IMR-90 (cell line): ENCODE data around the gene MDC1. TPM values are rescaled to one million over a fixed set of nuclear protein-coding genes. Genes with fewer than 3 reads are reported as not detected.

Experiments used
- ATAC-seq: fragments of 200-7000 bp; cut with Tn5 transposase; 2 replicates; pipeline ENCODE4 v1.9.1; 2020; ENCODE audit warnings: low read depth, mild to moderate bottlenecking, moderate library complexity
- BruUV-seq: library from RNA; stranded (reverse); fragments of 400-500 nt; replicated peaks from 2 replicates; lab custom pipeline; 2021; lab: Mats Ljungman, UMichigan
- CTCF ChIA-PET: fragments of 300-600 bp; formaldehyde crosslinking; extraction: SDS; loops from one replicate; lab custom pipeline; 2021; ENCODE audit warnings: antibody characterized with exemption; lab: Yijun Ruan, JAX
- POLR2A ChIA-PET: fragments of 300-600 bp; sonication (Branson Sonifier 250); formaldehyde crosslinking; loops from one replicate; lab custom pipeline; 2022; ENCODE audit warnings: antibody characterized with exemption; ENCODE audit not compliant: unreplicated experiment; lab: Charles Lee
- DNase-seq: peaks from one replicate; pipeline ENCODE4 v3.0.0; 2013
- H2AFZ ChIP-seq: replicated peaks from 2 replicates; pipeline ENCODE3; 2013; ENCODE audit warnings: low read length, mild to moderate bottlenecking; ENCODE audit not compliant: poor library complexity
- H2AK5ac ChIP-seq: 2 replicates; pipeline ENCODE4 v1.6.1; 2013; ENCODE audit warnings: low read depth, low read length, inconsistent platforms
- H2AK9ac ChIP-seq: replicated peaks from 2 replicates; pipeline ENCODE3; 2013; ENCODE audit warnings: mild to moderate bottlenecking, low read depth, low read length, moderate library complexity; ENCODE audit not compliant: poor library complexity
- H2BK120ac ChIP-seq: 2 replicates; pipeline ENCODE4 v1.6.1; 2013; ENCODE audit warnings: low read depth, low read length, inconsistent platforms
- H2BK15ac ChIP-seq: 3 replicates; pipeline ENCODE4 v1.6.1; 2013; ENCODE audit warnings: low read depth, low read length, inconsistent platforms
- H2BK20ac ChIP-seq: 2 replicates; pipeline ENCODE4 v1.6.1; 2013; ENCODE audit warnings: low read depth, mild to moderate bottlenecking, inconsistent platforms, low read length, moderate library complexity
- H2BK5ac ChIP-seq: 2 replicates; pipeline ENCODE4 v1.6.1; 2013; ENCODE audit warnings: mild to moderate bottlenecking, low read depth, low read length, inconsistent platforms; ENCODE audit not compliant: poor library complexity, severe bottlenecking
- H3K14ac ChIP-seq: replicated peaks from 2 replicates; pipeline ENCODE4 v1.6.1; 2013; ENCODE audit warnings: low read depth, low read length, inconsistent platforms
- H3K18ac ChIP-seq: 2 replicates; pipeline ENCODE4 v1.6.1; 2013; ENCODE audit warnings: low read depth, low read length, control low read depth
- H3K23ac ChIP-seq: 2 replicates; pipeline ENCODE4 v1.6.1; 2013; ENCODE audit warnings: low read depth, low read length, inconsistent platforms
- H3K27ac ChIP-seq: 2 replicates; pipeline ENCODE4 v1.5.1; 2013; ENCODE audit warnings: mild to moderate bottlenecking, control low read depth, low read length; ENCODE audit not compliant: insufficient read depth
- H3K27me3 ChIP-seq: 2 replicates; pipeline ENCODE4 v1.6.1; 2013; ENCODE audit warnings: low read length; ENCODE audit not compliant: control insufficient read depth, insufficient read depth
- H3K36me3 ChIP-seq: 2 replicates; pipeline ENCODE4 v1.6.1; 2013; ENCODE audit warnings: low read length, mixed read lengths; ENCODE audit not compliant: control insufficient read depth, insufficient read depth
- H3K4ac ChIP-seq: 2 replicates; pipeline ENCODE4 v1.6.1; 2013; ENCODE audit warnings: low read depth, low read length, inconsistent platforms
- H3K4me1 ChIP-seq: 2 replicates; pipeline ENCODE4 v1.6.1; 2013; ENCODE audit warnings: low read length, mixed read lengths; ENCODE audit not compliant: control insufficient read depth, insufficient read depth
- H3K4me2 ChIP-seq: 2 replicates; pipeline ENCODE4 v1.6.1; 2013; ENCODE audit warnings: low read depth, mild to moderate bottlenecking, control low read depth, low read length, moderate library complexity
- H3K4me3 ChIP-seq: 2 replicates; pipeline ENCODE4 v1.5.1; 2013; ENCODE audit warnings: low read depth, mild to moderate bottlenecking, control low read depth, low read length, moderate library complexity; ENCODE audit not compliant: insufficient read depth
- H3K56ac ChIP-seq: 2 replicates; pipeline ENCODE4 v1.6.1; 2013; ENCODE audit warnings: low read length, inconsistent platforms; ENCODE audit not compliant: insufficient read depth; ENCODE audit errors: extremely low read depth
- H3K79me1 ChIP-seq, 2 experiments: 2 replicates each; pipeline ENCODE4 v1.6.1; 2013; ENCODE audit warnings: low read length in 2 of 2, inconsistent platforms in 1 of 2, low read depth in 1 of 2
- H3K9ac ChIP-seq: 2 replicates; pipeline ENCODE4 v1.6.1; 2013; ENCODE audit warnings: low read depth, low read length, control low read depth
- H3K9me1 ChIP-seq: 2 replicates; pipeline ENCODE4 v1.6.1; 2013; ENCODE audit warnings: low read length, inconsistent platforms; ENCODE audit not compliant: insufficient read depth
- H3K9me3 ChIP-seq: 2 replicates; pipeline ENCODE4 v1.6.1; 2013; ENCODE audit warnings: low read length; ENCODE audit not compliant: control insufficient read depth, insufficient read depth
- H4K20me1 ChIP-seq: 2 replicates; pipeline ENCODE4 v1.6.1; 2013; ENCODE audit warnings: low read length, inconsistent platforms; ENCODE audit not compliant: insufficient read depth
- H4K5ac ChIP-seq: 2 replicates; pipeline ENCODE4 v1.6.1; 2013; ENCODE audit warnings: mild to moderate bottlenecking, low read depth, low read length, control low read depth
- H4K8ac ChIP-seq, 2 experiments: 2 replicates each; pipeline ENCODE4 v1.6.1; 2013; ENCODE audit warnings: low read depth in 2 of 2, low read length in 2 of 2, control low read depth in 1 of 2, inconsistent platforms in 1 of 2
- H4K91ac ChIP-seq: 2 replicates; pipeline ENCODE4 v1.6.1; 2013; ENCODE audit warnings: low read depth, low read length, inconsistent platforms; ENCODE audit not compliant: insufficient read depth
- BHLHE40 ChIP-seq: fragments of 150-350 bp; IDR thresholded peaks from 2 replicates; pipeline ENCODE4 v1.6.1; 2016; ENCODE audit warnings: mild to moderate bottlenecking, low read depth, low read length
- MAFK ChIP-seq: IDR thresholded peaks from 2 replicates; pipeline ENCODE4 v1.6.1; 2012; ENCODE audit warnings: low read depth, low read length, improper control_type of control experiment
- MAZ ChIP-seq: IDR thresholded peaks from 2 replicates; pipeline ENCODE4 v1.6.1; 2012; ENCODE audit warnings: low read depth, mild to moderate bottlenecking, low read length, improper control_type of control experiment, moderate library complexity, borderline replicate concordance
- MXI1 ChIP-seq: IDR thresholded peaks from 2 replicates; pipeline ENCODE4 v1.6.1; 2012; ENCODE audit warnings: low read depth, mild to moderate bottlenecking, low read length, moderate library complexity, borderline replicate concordance
- RAD21 ChIP-seq: IDR thresholded peaks from 2 replicates; pipeline ENCODE4 v1.6.1; 2012; ENCODE audit warnings: low read length, improper control_type of control experiment
- RCOR1 ChIP-seq: IDR thresholded peaks from 2 replicates; pipeline ENCODE4 v1.6.1; 2012; ENCODE audit warnings: mild to moderate bottlenecking, low read length, improper control_type of control experiment; ENCODE audit not compliant: insufficient replicate concordance
- RFX5 ChIP-seq: IDR thresholded peaks from 2 replicates; pipeline ENCODE4 v1.8.0; 2012; ENCODE audit warnings: low read depth, mild to moderate bottlenecking, low read length, moderate library complexity
- SMC3 ChIP-seq: fragments of 150-350 bp; IDR thresholded peaks from 2 replicates; pipeline ENCODE4 v1.6.1; 2016; ENCODE audit warnings: low read depth, mild to moderate bottlenecking, antibody characterized with exemption, low read length, moderate library complexity
- USF2 ChIP-seq: fragments of 150-350 bp; IDR thresholded peaks from 2 replicates; pipeline ENCODE4 v1.6.1; 2017; ENCODE audit warnings: mild to moderate bottlenecking, antibody characterized with exemption, low read length, low read depth
- WGBS, 2 experiments: methylation state at CpG; one replicate each; pipeline versions ENCODE4 v1.1.5 to v1.1.7; 2013; ENCODE audit warnings: missing lambda C conversion rate in 2 of 2; ENCODE audit not compliant: insufficient read length in 1 of 2; ENCODE audit errors: extremely low coverage in 2 of 2; 5-methylcytosine and 5-hydroxymethylcytosine counted together
- dilution Hi-C: fragments of 300-500 bp; cut with HindIII; formaldehyde crosslinking; loops from one replicate; pipeline ENCODE4 v1.14.3; 2018; ENCODE audit warnings: low sequenced_read_pairs; ENCODE audit not compliant: unreplicated experiment
- in situ Hi-C: fragments of 300-500 bp; cut with MboI; formaldehyde crosslinking; loops from 3 replicates; pipeline ENCODE4 v1.14.3; 2019; ENCODE audit warnings: low sequenced_read_pairs, inconsistent platforms, mixed read lengths
- intact Hi-C: fragments of 100-400 bp; cut with micrococcal nuclease; formaldehyde crosslinking; loops from 2 replicates; pipeline ENCODE4 v1.10.0; 2022
- polyA plus RNA-seq, 3 experiments: library from polyadenylated mRNA; depleted of rRNA; stranded (reverse); fragments of >200 nt; gene quantifications; 2 replicates each; pipeline ENCODE4 v1.2.3, GENCODE V29; 2012; ENCODE audit warnings: low replicate concordance in 1 of 3
- total RNA-seq: library from RNA; depleted of rRNA; stranded (reverse); fragments of >200 nt; gene quantifications from 2 replicates; pipeline ENCODE4 v1.2.3, GENCODE V29; 2012
- TF ChIP-seq, protein P1 (sequence below): conservative IDR thresholded peaks from 2 replicates; pipeline ENCODE4 v1.5.1; 2012; ENCODE audit warnings: mild to moderate bottlenecking, low read depth, low read length, improper control_type of control experiment

MDC1 gene
- total and polyA plus RNA-seq, 2 of the 4 experiments (the other 2 are of a cell fraction), result 4.5 to 12.1 TPM

GRCh38 chr6:30678964-30679726, 37.9 kb downstream of the MDC1 start (continued):
- TF ChIP-seq MAZ (peak; percentile 75; the same call in 1 of the 2 replicates), RAD21 (peak; percentile 95), BHLHE40 (no peak)

- Histone ChIP-seq H4K8ac (no peak overlapping the region), H4K91ac (no peak overlapping the region), H3K4ac (no peak overlapping the region), H3K9me3 (no peaks in the 10 kb centered on the region), H2AK5ac (no peak overlapping the region), H3K23ac (no peak overlapping the region), H3K9me1 (no peaks in the 10 kb centered on the region), H4K5ac (no peak overlapping the region), H3K4me1 (peaks cover 14% of the 10 kb centered on the region), H3K36me3 (peaks cover 48% of the 10 kb centered on the region), H4K20me1 (peaks cover 57% of the 10 kb centered on the region), H2BK5ac (no peak overlapping the region), H2BK120ac (no peak overlapping the region), H3K18ac (no peak overlapping the region), H2AK9ac (no peak overlapping the region), H3K79me1 (peaks cover 13 to 50% of the 10 kb centered on the region in 2 experiments), H3K27ac (no peak overlapping the region), H3K4me2 (no peak overlapping the region), H2AFZ (no peak overlapping the region), H3K9ac (no peak overlapping the region), H3K56ac (no peak overlapping the region), H2BK20ac (no peak overlapping the region), H2BK15ac (no peak overlapping the region), H3K4me3 (no peak overlapping the region), H3K14ac (no peak overlapping the region), H3K27me3 (no peaks in the 10 kb centered on the region)
- in situ Hi-C loops (loop anchor here (5.0 kb wide), 1 partner anchor 201 kb away; no protein-coding TSS in a partner anchor), intact Hi-C loops (no loop called here), dilution Hi-C loops (no loop called here)
- ChIA-PET CTCF (no interaction called here), POLR2A (no interaction called here)
- no peak for ATAC-seq
- no peak for DNase-seq
- WGBS, 2 experiments, result 89% methylated on average over 3 of the region's 10 CpGs; no CpG with 5 or more reads in 1 of the 2 experiments
- TSS peak; percentile 87 for BruUV-seq
- TF ChIP-seq MXI1, result no peak
- no peak for TF ChIP-seq MAFK
- no peak for TF ChIP-seq USF2
- TF ChIP-seq, protein P1, sequence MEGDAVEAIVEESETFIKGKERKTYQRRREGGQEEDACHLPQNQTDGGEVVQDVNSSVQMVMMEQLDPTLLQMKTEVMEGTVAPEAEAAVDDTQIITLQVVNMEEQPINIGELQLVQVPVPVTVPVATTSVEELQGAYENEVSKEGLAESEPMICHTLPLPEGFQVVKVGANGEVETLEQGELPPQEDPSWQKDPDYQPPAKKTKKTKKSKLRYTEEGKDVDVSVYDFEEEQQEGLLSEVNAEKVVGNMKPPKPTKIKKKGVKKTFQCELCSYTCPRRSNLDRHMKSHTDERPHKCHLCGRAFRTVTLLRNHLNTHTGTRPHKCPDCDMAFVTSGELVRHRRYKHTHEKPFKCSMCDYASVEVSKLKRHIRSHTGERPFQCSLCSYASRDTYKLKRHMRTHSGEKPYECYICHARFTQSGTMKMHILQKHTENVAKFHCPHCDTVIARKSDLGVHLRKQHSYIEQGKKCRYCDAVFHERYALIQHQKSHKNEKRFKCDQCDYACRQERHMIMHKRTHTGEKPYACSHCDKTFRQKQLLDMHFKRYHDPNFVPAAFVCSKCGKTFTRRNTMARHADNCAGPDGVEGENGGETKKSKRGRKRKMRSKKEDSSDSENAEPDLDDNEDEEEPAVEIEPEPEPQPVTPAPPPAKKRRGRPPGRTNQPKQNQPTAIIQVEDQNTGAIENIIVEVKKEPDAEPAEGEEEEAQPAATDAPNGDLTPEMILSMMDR, result no peak
- no peak for TF ChIP-seq RAD21
- TF ChIP-seq MAZ, result no peak
- no peak for TF ChIP-seq RFX5
- TF ChIP-seq RCOR1, result no peak
- no peak for TF ChIP-seq BHLHE40
- TF ChIP-seq SMC3, result no peak
Measured at GRCh38 chr6:30676660-30677285, 40.3 kb downstream of the MDC1 start.
